GM12875 (cell line): ENCODE data around the gene MAGI2.

Experiments used
- H3K4me3 ChIP-seq: one replicate; pipeline ENCODE4 v1.5.1; 2011; ENCODE audit warnings: low read depth, low read length, control low read depth
- CTCF ChIP-seq: IDR thresholded peaks from 2 replicates; pipeline ENCODE4 v1.5.1; 2011; ENCODE audit warnings: low read depth, mild to moderate bottlenecking, control low read depth, inconsistent platforms, low read length, moderate library complexity, borderline replicate concordance; ENCODE audit not compliant: insufficient read depth

Gene MAGI2

GRCh38 chr7:78609281-78609680, 844.2 kb downstream of the MAGI2 start:
- no peak for TF ChIP-seq CTCF
- H3K4me3 ChIP-seq, result no peak overlapping the region

- peak; percentile 60 for TF ChIP-seq CTCF
Observed at GRCh38 chr7:78607099-78607498, 846.4 kb downstream of the MAGI2 start.

GRCh38 chr7:78605119-78605518, 848.3 kb downstream of the MAGI2 start:
- no peak overlapping the region for H3K4me3 ChIP-seq
- no peak for TF ChIP-seq CTCF

More at GRCh38 chr7:78607099-78607498, 846.4 kb downstream of the MAGI2 start:
- H3K4me3 ChIP-seq, result no peak overlapping the region

- no peak overlapping the region for H3K4me3 ChIP-seq
- no peak for TF ChIP-seq CTCF
Observed at GRCh38 chr7:78601728-78602127, 851.7 kb downstream of the MAGI2 start.

GRCh38 chr7:78594156-78594555, 859.3 kb downstream of the MAGI2 start:
- no peak for TF ChIP-seq CTCF
- no peak overlapping the region for H3K4me3 ChIP-seq

- H3K4me3 ChIP-seq, result no peak overlapping the region
Observed at GRCh38 chr7:78588393-78588792, 865.1 kb downstream of the MAGI2 start.

More at GRCh38 chr7:78588393-78588792, 865.1 kb downstream of the MAGI2 start:
- TF ChIP-seq CTCF, result no peak
